HG02763 (cell line): ENCODE measurements around the gene TAS2R31.
"Not testable (repeated sequence)": the region's sequence is repeated elsewhere in the genome, so short reads cannot be mapped to it uniquely, and the experiment has no call there.

Source experiments
- ATAC-seq: cut with Tn5 transposase; IDR thresholded peaks from one replicate; pipeline ENCODE4 v1.9.1; 2021; ENCODE audit warnings: mild to moderate bottlenecking, moderate library complexity; ENCODE audit not compliant: unreplicated experiment

The TAS2R31 gene

GRCh38 chr12:11031307-11031706 is at the start of gene TAS2R31:
TSS of gene TAS2R31 (minus strand) at chr12:11031407. CDS start at chr12:11031335, 72 bp downstream.
- no peak for ATAC-seq

- no peak for ATAC-seq
Measured at GRCh38 chr12:11078246-11078645, 47.0 kb upstream of the TAS2R31 start.

GRCh38 chr12:11075642-11076041 is 44.4 kb upstream of the TAS2R31 start:
- ATAC-seq, result no peak

GRCh38 chr12:11071414-11071813 is 40.2 kb upstream of the TAS2R31 start:
- no peak for ATAC-seq

- no peak for ATAC-seq
Measured at GRCh38 chr12:11070999-11071398, 39.8 kb upstream of the TAS2R31 start.

GRCh38 chr12:11069854-11070365 is 38.7 kb upstream of the TAS2R31 start:
- no peak for ATAC-seq

GRCh38 chr12:11067514-11067913 is 36.3 kb upstream of the TAS2R31 start:
- ATAC-seq, result no peak

- not testable (repeated sequence) for ATAC-seq
Measured at GRCh38 chr12:11062194-11062593, 31.0 kb upstream of the TAS2R31 start, which contains the start of gene TAS2R46. TSS of gene TAS2R46 (minus strand) at chr12:11062294. CDS start at chr12:11062294, 0 bp downstream.

GRCh38 chr12:11059784-11060183 is 28.6 kb upstream of the TAS2R31 start:
- no peak for ATAC-seq

- ATAC-seq, result no peak
Measured at GRCh38 chr12:11059041-11059440, 27.8 kb upstream of the TAS2R31 start.

- no peak for ATAC-seq
Measured at GRCh38 chr12:11055306-11055705, 24.1 kb upstream of the TAS2R31 start.

- ATAC-seq, result not testable (repeated sequence)
Measured at GRCh38 chr12:11049806-11050531, 18.8 kb upstream of the TAS2R31 start.

GRCh38 chr12:11041366-11041765 is 10.2 kb upstream of the TAS2R31 start:
- ATAC-seq, result not testable (repeated sequence)

- no peak for ATAC-seq
Measured at GRCh38 chr12:11040162-11040561, 9.0 kb upstream of the TAS2R31 start.

GRCh38 chr12:11039171-11039570 is 8.0 kb upstream of the TAS2R31 start:
- ATAC-seq, result no peak

- ATAC-seq, result not testable (repeated sequence)
Measured at GRCh38 chr12:11033959-11034358, 2.8 kb upstream of the TAS2R31 start.

GRCh38 chr12:11026118-11026517 is 5.1 kb downstream of the TAS2R31 start:
- no peak for ATAC-seq

- no peak for ATAC-seq
Measured at GRCh38 chr12:11023387-11023786, 7.8 kb downstream of the TAS2R31 start.

GRCh38 chr12:11022520-11022919 is 8.7 kb downstream of the TAS2R31 start, which contains the start of gene TAS2R19:
TSS of gene TAS2R19 (minus strand) at chr12:11022620. CDS start at chr12:11022571, 49 bp downstream.
- ATAC-seq, result no peak

- no peak for ATAC-seq
Measured at GRCh38 chr12:11016937-11017336, 14.3 kb downstream of the TAS2R31 start.

- no peak for ATAC-seq
Measured at GRCh38 chr12:11015775-11016430, 15.3 kb downstream of the TAS2R31 start.

GRCh38 chr12:11014234-11014633 is 17.0 kb downstream of the TAS2R31 start:
- no peak for ATAC-seq
